Nephron (organoid): ENCODE measurements around the gene ZDHHC3.

Experiments
- H3K27ac Mint-ChIP-seq, 3 experiments: 2 replicates each; pipeline ENCODE4 v1.8.0; 2020; ENCODE audit warnings: mixed read lengths in 3 of 3, mild to moderate bottlenecking in 2 of 3, moderate library complexity in 1 of 3
- H3K27me3 Mint-ChIP-seq: 2 replicates; pipeline ENCODE4 v1.8.0; 2021; ENCODE audit warnings: low read depth, mild to moderate bottlenecking, moderate library complexity, mixed read lengths
- H3K36me3 Mint-ChIP-seq: 2 replicates; pipeline ENCODE4 v1.8.0; 2020; ENCODE audit warnings: low read depth, mixed read lengths
- H3K4me1 Mint-ChIP-seq: 2 replicates; pipeline ENCODE4 v1.8.0; 2020; ENCODE audit warnings: mixed read lengths
- H3K4me3 Mint-ChIP-seq, 3 experiments: 2 replicates each; pipeline ENCODE4 v1.8.0; 2020; ENCODE audit warnings: mild to moderate bottlenecking in 3 of 3, mixed read lengths in 3 of 3, moderate library complexity in 2 of 3
- H3K9me3 Mint-ChIP-seq: 2 replicates; pipeline ENCODE4 v1.8.0; 2020; ENCODE audit warnings: mixed read lengths
- CTCF ChIP-seq, 3 experiments: fragments of 200-600 bp; sonication (generic); IDR thresholded peaks; one replicate each; pipeline ENCODE4 v1.5.0; 2021; ENCODE audit warnings: antibody characterized with exemption in 3 of 3; ENCODE audit not compliant: unreplicated experiment in 3 of 3

ZDHHC3 gene

DNA sequence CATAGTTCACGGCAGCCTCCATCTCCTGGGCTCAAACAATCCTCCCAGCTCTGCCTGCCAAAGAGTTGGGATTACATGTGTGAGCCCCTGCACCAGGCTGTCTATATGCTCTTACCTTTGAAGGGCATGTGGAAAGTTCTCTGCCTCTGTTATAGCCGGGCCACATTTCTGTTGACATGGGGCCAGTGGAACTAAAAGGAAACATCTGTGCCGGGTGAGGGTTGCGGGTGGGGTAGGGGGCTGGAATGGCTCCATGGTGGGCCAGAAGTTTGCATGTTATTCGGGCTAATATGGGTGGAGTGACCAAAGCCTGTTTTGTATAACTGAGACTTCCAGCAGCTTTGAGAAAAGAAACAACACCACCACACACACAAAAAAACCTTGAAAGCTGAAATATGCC is 41.8 kb upstream of the ZDHHC3 start:
- Mint-ChIP-seq H3K9me3 (no peaks in the 10 kb centered on the region), H3K27me3 (no peaks in the 10 kb centered on the region), H3K27ac (peak overlapping the region in 2 of 3 experiments; percentile 50 to 56), H3K4me3 (no peak overlapping the region), H3K4me1 (peaks cover 64% of the 10 kb centered on the region), H3K36me3 (peaks cover 14% of the 10 kb centered on the region)
- no peak for TF ChIP-seq CTCF (IDR thresholded peaks at IDR 0.05; ENCODE audit: unreplicated experiment in 3 of 3)

- Mint-ChIP-seq H3K36me3 (peaks cover 22% of the 10 kb centered on the region), H3K9me3 (no peaks in the 10 kb centered on the region), H3K27me3 (no peaks in the 10 kb centered on the region), H3K4me3 (no peak overlapping the region), H3K4me1 (peaks cover 71% of the 10 kb centered on the region), H3K27ac (peak overlapping the region in 1 of 3 experiments; percentile 19)
- no peak for TF ChIP-seq CTCF (IDR thresholded peaks at IDR 0.05; ENCODE audit: unreplicated experiment in 3 of 3)
These were observed 40.9 kb upstream of the ZDHHC3 start for GRCh38 chr3:45016916-45017315.

GRCh38 chr3:45012577-45012976 is 36.6 kb upstream of the ZDHHC3 start:
- H3K4me1 Mint-ChIP-seq: peaks cover 72% of the 10 kb centered on the region
- no peak for TF ChIP-seq CTCF (IDR thresholded peaks at IDR 0.05; ENCODE audit: unreplicated experiment in 3 of 3)
- H3K27ac Mint-ChIP-seq: peak overlapping the region; percentile 90 to 97 (median 96)
- H3K36me3 Mint-ChIP-seq: peaks cover 54% of the 10 kb centered on the region
- H3K27me3 Mint-ChIP-seq: no peaks in the 10 kb centered on the region
- H3K4me3 Mint-ChIP-seq: no peak overlapping the region
- no peaks in the 10 kb centered on the region for H3K9me3 Mint-ChIP-seq

- Mint-ChIP-seq H3K27ac (peak overlapping the region; percentile 90 to 97 (median 96)), H3K27me3 (no peaks in the 10 kb centered on the region), H3K4me1 (peaks cover 70% of the 10 kb centered on the region), H3K9me3 (peaks cover 2% of the 10 kb centered on the region), H3K36me3 (peaks cover 58% of the 10 kb centered on the region), H3K4me3 (peak overlapping the region in 2 of 3 experiments; percentile 5 to 20)
- no peak for TF ChIP-seq CTCF (IDR thresholded peaks at IDR 0.05; ENCODE audit: unreplicated experiment in 3 of 3)
These were observed 36.0 kb upstream of the ZDHHC3 start for GRCh38 chr3:45011756-45012508.

- peaks cover 64% of the 10 kb centered on the region for H3K4me1 Mint-ChIP-seq
- H3K27me3 Mint-ChIP-seq: no peaks in the 10 kb centered on the region
- TF ChIP-seq CTCF (IDR thresholded peaks at IDR 0.05; ENCODE audit: unreplicated experiment in 3 of 3): no peak
- H3K27ac Mint-ChIP-seq: peak overlapping the region; percentile 90 to 97 (median 96)
- peak overlapping the region in 2 of 3 experiments; percentile 10 to 15 for H3K4me3 Mint-ChIP-seq
- H3K9me3 Mint-ChIP-seq: peaks cover 3% of the 10 kb centered on the region
- peaks cover 61% of the 10 kb centered on the region for H3K36me3 Mint-ChIP-seq
These were observed 34.9 kb upstream of the ZDHHC3 start for GRCh38 chr3:45010811-45011333.

- no peak overlapping the region for H3K4me3 Mint-ChIP-seq
- no peak for TF ChIP-seq CTCF (IDR thresholded peaks at IDR 0.05; ENCODE audit: unreplicated experiment in 3 of 3)
These were observed 33.9 kb upstream of the ZDHHC3 start for GRCh38 chr3:45009868-45010267.

More at GRCh38 chr3:45009868-45010267, 33.9 kb upstream of the ZDHHC3 start:
- Mint-ChIP-seq H3K27ac (peak overlapping the region; percentile 45 to 90 (median 52)), H3K4me1 (peaks cover 59% of the 10 kb centered on the region), H3K27me3 (no peaks in the 10 kb centered on the region), H3K9me3 (peaks cover 8% of the 10 kb centered on the region), H3K36me3 (peaks cover 66% of the 10 kb centered on the region)
